Panc1 (cell line): Measurements from ENCODE around the gene ITPR3. TPM values are rescaled to one million over a fixed set of nuclear protein-coding genes. Genes with fewer than 3 reads are reported as not detected.

Experiments used
- ATAC-seq: fragments of 200-7000 bp; cut with Tn5 transposase; 2 replicates; pipeline ENCODE4 v1.9.1; 2020; ENCODE audit warnings: mild to moderate bottlenecking, moderate library complexity
- BruUV-seq: library from RNA; stranded (reverse); fragments of 400-500 nt; replicated peaks from 2 replicates; lab custom pipeline; 2021; lab: Mats Ljungman, UMichigan
- CTCF ChIA-PET: fragments of 300-600 bp; sonication (Branson Sonifier 250); formaldehyde crosslinking; loops from one replicate; lab custom pipeline; 2022; ENCODE audit warnings: antibody characterized with exemption; lab: Charles Lee
- POLR2A ChIA-PET: fragments of 300-600 bp; sonication (Branson Sonifier 250); formaldehyde crosslinking; loops from one replicate; lab custom pipeline; 2022; ENCODE audit warnings: antibody characterized with exemption; lab: Charles Lee
- DNase-seq: peaks from one replicate; pipeline ENCODE4 v3.0.0-alpha.2; 2010; ENCODE audit warnings: low read depth, low spot score
- H3K27ac ChIP-seq: 2 replicates; pipeline ENCODE4 v1.5.1; 2011; ENCODE audit warnings: mild to moderate bottlenecking, low read length, inconsistent platforms
- H3K27me3 ChIP-seq: fragments of 200-500 bp; sonication (Bioruptor generic); 2 replicates; pipeline ENCODE4 v1.6.0; 2014; ENCODE audit warnings: low read length, inconsistent platforms; ENCODE audit not compliant: control insufficient read depth, insufficient read depth
- H3K36me3 ChIP-seq: fragments of 200-500 bp; sonication (Bioruptor generic); 2 replicates; pipeline ENCODE4 v1.5.1; 2014; ENCODE audit warnings: inconsistent platforms, mild to moderate bottlenecking, low read length, moderate library complexity; ENCODE audit not compliant: control insufficient read depth, insufficient read depth
- H3K4me1 ChIP-seq: 2 replicates; pipeline ENCODE4 v1.5.1; 2011; ENCODE audit warnings: inconsistent platforms, mild to moderate bottlenecking, low read length, moderate library complexity; ENCODE audit not compliant: control insufficient read depth, insufficient read depth
- H3K4me3 ChIP-seq, 2 experiments: 2 replicates each; pipeline ENCODE4 v1.5.1; 2011 to 2012; ENCODE audit warnings: low read depth in 2 of 2, low read length in 2 of 2, mild to moderate bottlenecking in 2 of 2, inconsistent platforms in 1 of 2, moderate library complexity in 1 of 2
- H3K9me3 ChIP-seq: fragments of 200-500 bp; sonication (Bioruptor generic); 2 replicates; pipeline ENCODE4 v1.5.1; 2014; ENCODE audit warnings: low read depth, mild to moderate bottlenecking, inconsistent platforms, low read length, moderate library complexity; ENCODE audit not compliant: control insufficient read depth, insufficient read depth
- CTCF ChIP-seq: fragments of 450-650 bp; IDR thresholded peaks from 2 replicates; pipeline ENCODE4 v1.5.1; 2017; ENCODE audit warnings: mild to moderate bottlenecking
- POLR2AphosphoS5 ChIP-seq: IDR thresholded peaks from 2 replicates; pipeline ENCODE4 v1.6.1; 2012; ENCODE audit warnings: mild to moderate bottlenecking, low read depth, low read length, moderate library complexity
- SIN3A ChIP-seq: IDR thresholded peaks from 2 replicates; pipeline ENCODE4 v1.6.1; 2012; ENCODE audit warnings: low read depth, mild to moderate bottlenecking, low read length, moderate library complexity, borderline replicate concordance; ENCODE audit not compliant: insufficient read depth
- TCF7L2 ChIP-seq: IDR thresholded peaks from 2 replicates; pipeline ENCODE4 v1.6.1; 2011; ENCODE audit warnings: mild to moderate bottlenecking, low read depth, low read length, inconsistent platforms
- in situ Hi-C: cut with HindIII; loops from 2 replicates; pipeline ENCODE4 v1.10.0; 2016; ENCODE audit warnings: low sequenced_read_pairs, low pct_unique_long_range_greater_than_20kb
- intact Hi-C: fragments of 100-400 bp; cut with micrococcal nuclease; formaldehyde crosslinking; loops from one replicate; pipeline ENCODE4 v1.10.0; 2022; ENCODE audit not compliant: unreplicated experiment
- total RNA-seq: library from RNA; stranded (reverse); gene quantifications from one replicate; pipeline ENCODE4 v1.2.1, GENCODE V29; 2021; ENCODE audit not compliant: unreplicated experiment
- TF ChIP-seq, protein P1 (sequence below), 2 experiments: IDR thresholded peaks; 2 replicates each; pipeline ENCODE4 v1.6.1; 2011 to 2012; ENCODE audit warnings: low read depth in 2 of 2, control low read depth in 1 of 2, low read length in 1 of 2, mild to moderate bottlenecking in 1 of 2, moderate library complexity in 1 of 2; ENCODE audit not compliant: insufficient read depth in 1 of 2

ITPR3 gene
- total RNA-seq, 1 experiment from 2014 or later = 65.8 TPM

- Histone ChIP-seq H3K9me3 (no peaks in the 10 kb centered on the region), H3K36me3 (no peaks in the 10 kb centered on the region)
- in situ Hi-C loops = no loop called here
Measured at GRCh38 chr6:33683051-33683571, 62.0 kb downstream of the ITPR3 start.

GRCh38 chr6:33683576-33684427 lies 62.7 kb downstream of the ITPR3 start:
- Histone ChIP-seq H3K27ac (no peak overlapping the region), H3K9me3 (no peaks in the 10 kb centered on the region), H3K27me3 (no peaks in the 10 kb centered on the region), H3K36me3 (no peaks in the 10 kb centered on the region), H3K4me3 (no peak overlapping the region), H3K4me1 (no peaks in the 10 kb centered on the region)
- ATAC-seq = no peak
- TF ChIP-seq POLR2AphosphoS5 (no peak), TCF7L2 (no peak), CTCF (no peak), SIN3A (no peak)
- TF ChIP-seq, protein P1, sequence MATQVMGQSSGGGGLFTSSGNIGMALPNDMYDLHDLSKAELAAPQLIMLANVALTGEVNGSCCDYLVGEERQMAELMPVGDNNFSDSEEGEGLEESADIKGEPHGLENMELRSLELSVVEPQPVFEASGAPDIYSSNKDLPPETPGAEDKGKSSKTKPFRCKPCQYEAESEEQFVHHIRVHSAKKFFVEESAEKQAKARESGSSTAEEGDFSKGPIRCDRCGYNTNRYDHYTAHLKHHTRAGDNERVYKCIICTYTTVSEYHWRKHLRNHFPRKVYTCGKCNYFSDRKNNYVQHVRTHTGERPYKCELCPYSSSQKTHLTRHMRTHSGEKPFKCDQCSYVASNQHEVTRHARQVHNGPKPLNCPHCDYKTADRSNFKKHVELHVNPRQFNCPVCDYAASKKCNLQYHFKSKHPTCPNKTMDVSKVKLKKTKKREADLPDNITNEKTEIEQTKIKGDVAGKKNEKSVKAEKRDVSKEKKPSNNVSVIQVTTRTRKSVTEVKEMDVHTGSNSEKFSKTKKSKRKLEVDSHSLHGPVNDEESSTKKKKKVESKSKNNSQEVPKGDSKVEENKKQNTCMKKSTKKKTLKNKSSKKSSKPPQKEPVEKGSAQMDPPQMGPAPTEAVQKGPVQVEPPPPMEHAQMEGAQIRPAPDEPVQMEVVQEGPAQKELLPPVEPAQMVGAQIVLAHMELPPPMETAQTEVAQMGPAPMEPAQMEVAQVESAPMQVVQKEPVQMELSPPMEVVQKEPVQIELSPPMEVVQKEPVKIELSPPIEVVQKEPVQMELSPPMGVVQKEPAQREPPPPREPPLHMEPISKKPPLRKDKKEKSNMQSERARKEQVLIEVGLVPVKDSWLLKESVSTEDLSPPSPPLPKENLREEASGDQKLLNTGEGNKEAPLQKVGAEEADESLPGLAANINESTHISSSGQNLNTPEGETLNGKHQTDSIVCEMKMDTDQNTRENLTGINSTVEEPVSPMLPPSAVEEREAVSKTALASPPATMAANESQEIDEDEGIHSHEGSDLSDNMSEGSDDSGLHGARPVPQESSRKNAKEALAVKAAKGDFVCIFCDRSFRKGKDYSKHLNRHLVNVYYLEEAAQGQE (IDR thresholded peaks at IDR 0.05; ENCODE audit: insufficient read depth in 1 of 2, low read depth in 2 of 2, low read length in 1 of 2) = no peak
- no TSS peak for BruUV-seq
- intact Hi-C loops = no loop called here
- in situ Hi-C loops = no loop called here
- POLR2A ChIA-PET = no interaction called here
- no peak for DNase-seq
- CTCF ChIA-PET = interaction anchor here (1.6 kb wide), 1 partner anchor 97 kb away, joined by 3 read pairs; no protein-coding TSS in a partner anchor

More at GRCh38 chr6:33683051-33683571, 62.0 kb downstream of the ITPR3 start:
- POLR2A ChIA-PET = interaction anchor here (1.3 kb wide), 1 partner anchor 10 kb away, joined by 5 read pairs; no protein-coding TSS in a partner anchor
- ATAC-seq (no peak), DNase-seq (no peak)
- Histone ChIP-seq H3K27ac (no peak overlapping the region), H3K4me3 (no peak overlapping the region), H3K27me3 (no peaks in the 10 kb centered on the region), H3K4me1 (no peaks in the 10 kb centered on the region)
- no TSS peak for BruUV-seq
- TF ChIP-seq POLR2AphosphoS5 (no peak), TCF7L2 (no peak), SIN3A (no peak), CTCF (no peak)
- TF ChIP-seq, protein P1 (IDR thresholded peaks at IDR 0.05; ENCODE audit: insufficient read depth in 1 of 2, low read depth in 2 of 2, low read length in 1 of 2) = no peak
- CTCF ChIA-PET = interaction anchor here (1.6 kb wide), 1 partner anchor 96 kb away, joined by 3 read pairs; no protein-coding TSS in a partner anchor
- intact Hi-C loops = no loop called here
